B cell (primary cell): ENCODE measurements around the gene SRD5A3.

ENCODE experiments used
- CTCF ChIP-seq: fragments of 200-600 bp; IDR thresholded peaks from one replicate; pipeline ENCODE4 v1.8.0; 2022; ENCODE audit warnings: antibody characterized with exemption, mild to moderate bottlenecking
- EZH2 ChIP-seq: IDR thresholded peaks from 2 replicates; pipeline ENCODE4 v1.6.1; 2012; ENCODE audit warnings: borderline replicate concordance, low read depth, mild to moderate bottlenecking, moderate library complexity, low read length; ENCODE audit not compliant: insufficient read depth, poor library complexity, severe bottlenecking

- TF ChIP-seq CTCF: no peak
- TF ChIP-seq EZH2: no peak
These were observed 5.8 kb downstream of the SRD5A3 start for GRCh38 chr4:55351824-55352223.
